ENCODE data around the gene WDR1. TPM values are rescaled to one million over a fixed set of nuclear protein-coding genes. Genes with fewer than 3 reads are reported as not detected.

WDR1 gene
- total RNA-seq, 1 experiment from 2014 or later, result 367 TPM

DNA sequence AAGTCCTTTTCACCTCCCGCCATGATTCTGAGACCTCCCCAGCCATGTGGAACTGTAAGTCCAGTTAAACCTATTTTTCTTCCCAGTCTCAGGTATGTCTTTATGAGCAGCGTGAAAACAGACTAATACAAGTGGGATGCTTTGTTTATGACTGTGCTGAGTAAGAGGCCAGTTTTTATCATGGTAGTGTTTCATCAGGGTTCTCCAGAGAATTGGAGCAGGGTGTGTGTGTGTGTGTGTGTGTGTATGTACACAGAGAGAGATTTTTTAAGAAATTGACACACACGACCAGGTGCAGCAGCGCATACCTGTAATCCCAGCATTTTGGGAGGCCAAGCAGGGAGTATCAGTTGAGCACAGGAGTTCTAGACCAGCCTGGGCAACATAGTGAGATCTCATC is 60.7 kb downstream of the WDR1 start:
- Histone ChIP-seq H3K23ac (ENCODE audit: insufficient read length, low read depth, low read length) (no peak overlapping the region), H4K5ac (ENCODE audit: insufficient read length, low read depth, low read length) (no peak overlapping the region), H2AK5ac (ENCODE audit: insufficient read length, low read length) (no peak overlapping the region), H3K79me2 (ENCODE audit: insufficient read depth, low read length) (no peaks in the 10 kb centered on the region), H3K27me3 (ENCODE audit: insufficient read depth, low read length) (no peaks in the 10 kb centered on the region), H3T11ph (ENCODE audit: low read length) (no peak overlapping the region), H4K8ac (replicated peaks; ENCODE audit: insufficient read length, low read depth, low read length) (no peak overlapping the region), H4K91ac (ENCODE audit: insufficient read length, low read depth, low read length) (no peak overlapping the region), H4K20me1 (ENCODE audit: control insufficient read depth, insufficient read depth, insufficient read length) (no peaks in the 10 kb centered on the region), H3K23me2 (ENCODE audit: insufficient read length, low read depth, low read length, poor library complexity, severe bottlenecking) (no peaks in the 10 kb centered on the region), H2AFZ (ENCODE audit: low read length) (no peak overlapping the region), H3K4ac (ENCODE audit: low read depth, low read length) (no peak overlapping the region), H3K9me3 (ENCODE audit: control insufficient read depth, low read depth, low read length) (no peaks in the 10 kb centered on the region), H3K27ac (ENCODE audit: insufficient read length, low read depth, low read length) (no peak overlapping the region), H3K56ac (ENCODE audit: insufficient read length, low read depth, low read length) (no peak overlapping the region), H3K9ac (ENCODE audit: extremely low read depth, insufficient read length, low read length) (no peak overlapping the region), H3K79me1 (ENCODE audit: insufficient read depth, low read depth, low read length, poor library complexity, severe bottlenecking) (no peaks in the 10 kb centered on the region), H2BK15ac (ENCODE audit: low read depth, low read length) (no peak overlapping the region), H2BK12ac (ENCODE audit: insufficient read length, low read depth, low read length) (no peak overlapping the region), H3K18ac (ENCODE audit: insufficient read length, low read depth, low read length) (no peak overlapping the region), H2BK120ac (ENCODE audit: low read depth, low read length, poor library complexity, severe bottlenecking) (no peak overlapping the region), H3K4me1 (ENCODE audit: insufficient read depth, low read length) (no peaks in the 10 kb centered on the region), H2BK20ac (ENCODE audit: low read depth, low read length, poor library complexity, severe bottlenecking) (no peak overlapping the region), H2BK5ac (ENCODE audit: insufficient read length, low read length) (no peak overlapping the region), H3K4me2 (ENCODE audit: insufficient read depth, insufficient read length, low read length) (no peak overlapping the region), H3K14ac (ENCODE audit: insufficient read depth, low read length) (no peak overlapping the region)
- Mint-ChIP-seq H3K4me1 (peaks cover 8 to 12% of the 10 kb centered on the region in 2 experiments), H3K27ac (0 out of 7 replicates have a peak overlapping the region, but pooled peaks of 1 of the 3 experiments have one; percentile 14), H3K9me3 (peaks cover 0 to 3% of the 10 kb centered on the region in 2 experiments; a peak in 3 of 5 replicates), H3K27me3 (ENCODE audit: low read depth) (peaks cover 4% of the 10 kb centered on the region), H3K4me3 (no peak overlapping the region), H3K36me3 (ENCODE audit: insufficient read depth in 1 of 3, low read depth in 3 of 3) (peaks cover 0 to 1% (median 0%) of the 10 kb centered on the region in 3 experiments; a peak in 1 of 7 replicates)
- no peak for DNase-seq
- no CpG with 5 or more reads among the region's 4 CpGs for WGBS (ENCODE audit: extremely low coverage, insufficient read length, low lambda C conversion rate)
- TF ChIP-seq, protein P1, sequence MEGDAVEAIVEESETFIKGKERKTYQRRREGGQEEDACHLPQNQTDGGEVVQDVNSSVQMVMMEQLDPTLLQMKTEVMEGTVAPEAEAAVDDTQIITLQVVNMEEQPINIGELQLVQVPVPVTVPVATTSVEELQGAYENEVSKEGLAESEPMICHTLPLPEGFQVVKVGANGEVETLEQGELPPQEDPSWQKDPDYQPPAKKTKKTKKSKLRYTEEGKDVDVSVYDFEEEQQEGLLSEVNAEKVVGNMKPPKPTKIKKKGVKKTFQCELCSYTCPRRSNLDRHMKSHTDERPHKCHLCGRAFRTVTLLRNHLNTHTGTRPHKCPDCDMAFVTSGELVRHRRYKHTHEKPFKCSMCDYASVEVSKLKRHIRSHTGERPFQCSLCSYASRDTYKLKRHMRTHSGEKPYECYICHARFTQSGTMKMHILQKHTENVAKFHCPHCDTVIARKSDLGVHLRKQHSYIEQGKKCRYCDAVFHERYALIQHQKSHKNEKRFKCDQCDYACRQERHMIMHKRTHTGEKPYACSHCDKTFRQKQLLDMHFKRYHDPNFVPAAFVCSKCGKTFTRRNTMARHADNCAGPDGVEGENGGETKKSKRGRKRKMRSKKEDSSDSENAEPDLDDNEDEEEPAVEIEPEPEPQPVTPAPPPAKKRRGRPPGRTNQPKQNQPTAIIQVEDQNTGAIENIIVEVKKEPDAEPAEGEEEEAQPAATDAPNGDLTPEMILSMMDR (conservative IDR thresholded peaks at IDR 0.05), result no peak

Measured in H9 (cell line).